PC-3 (cell line): ENCODE measurements around the gene PITPNM3. TPM values are rescaled to one million over a fixed set of nuclear protein-coding genes. Genes with fewer than 3 reads are reported as not detected.

ENCODE experiments used
- ATAC-seq: fragments of 200-7000 bp; cut with Tn5 transposase; 2 replicates; pipeline ENCODE4 v1.9.1; 2020; ENCODE audit warnings: mild to moderate bottlenecking, moderate library complexity
- BruUV-seq: library from RNA; stranded (reverse); fragments of 400-500 nt; replicated peaks from 2 replicates; lab custom pipeline; 2021; lab: Mats Ljungman, UMichigan
- CTCF ChIA-PET: fragments of 300-600 bp; sonication (Branson Sonifier 250); formaldehyde crosslinking; loops from one replicate; lab custom pipeline; 2022; ENCODE audit warnings: antibody characterized with exemption; lab: Charles Lee
- POLR2A ChIA-PET: fragments of 300-600 bp; sonication (Branson Sonifier 250); formaldehyde crosslinking; loops from one replicate; lab custom pipeline; 2022; ENCODE audit warnings: antibody characterized with exemption; ENCODE audit not compliant: unreplicated experiment; lab: Charles Lee
- DNase-seq: peaks from one replicate; pipeline ENCODE4 v3.0.0-alpha.2; 2015
- H2AFZ ChIP-seq: fragments of 300-600 bp; sonication (generic); 2 replicates; pipeline ENCODE4 v1.6.0; 2016; ENCODE audit warnings: antibody characterized with exemption, low read length
- H3F3A ChIP-seq: fragments of 300-600 bp; sonication (generic); one replicate; pipeline ENCODE4 v1.6.0; 2017; ENCODE audit warnings: antibody characterized with exemption, low read length, control low read depth, mild to moderate bottlenecking; ENCODE audit not compliant: unreplicated experiment
- H3K27ac ChIP-seq: fragments of 300-600 bp; sonication (generic); 2 replicates; pipeline ENCODE4 v1.5.1; 2016; ENCODE audit warnings: mild to moderate bottlenecking, low read length
- H3K27me3 ChIP-seq: fragments of 300-600 bp; sonication (generic); 2 replicates; pipeline ENCODE4 v1.6.1; 2016; ENCODE audit warnings: low read length, mixed read lengths
- H3K36me3 ChIP-seq: fragments of 300-600 bp; sonication (generic); 2 replicates; pipeline ENCODE4 v1.6.1; 2016; ENCODE audit warnings: low read depth, mixed run types, low read length, mixed read lengths
- H3K4me1 ChIP-seq: fragments of 300-600 bp; sonication (generic); 2 replicates; pipeline ENCODE4 v1.5.1; 2016; ENCODE audit warnings: low read length; ENCODE audit not compliant: insufficient read depth
- H3K4me2 ChIP-seq: fragments of 300-600 bp; sonication (generic); 2 replicates; pipeline ENCODE4 v1.6.0; 2016; ENCODE audit warnings: low read length
- H3K4me3 ChIP-seq: fragments of 300-600 bp; sonication (generic); 2 replicates; pipeline ENCODE4 v1.5.1; 2016; ENCODE audit warnings: mild to moderate bottlenecking, low read length, mixed read lengths
- H3K79me2 ChIP-seq: fragments of 300-600 bp; sonication (generic); 2 replicates; pipeline ENCODE4 v1.6.1; 2017; ENCODE audit warnings: low read length, mixed read lengths
- H3K9ac ChIP-seq: fragments of 300-600 bp; sonication (generic); 2 replicates; pipeline ENCODE4 v1.6.0; 2016; ENCODE audit warnings: mild to moderate bottlenecking, low read length
- H3K9me2 ChIP-seq: fragments of 300-600 bp; sonication (generic); replicated peaks from 2 replicates; pipeline ENCODE4 v1.6.1; 2016; ENCODE audit warnings: mixed run types, low read length, mixed read lengths
- H3K9me3 ChIP-seq: fragments of 300-600 bp; sonication (generic); 2 replicates; pipeline ENCODE4 v1.6.1; 2016; ENCODE audit warnings: low read length, mixed read lengths
- H4K20me1 ChIP-seq: fragments of 300-600 bp; sonication (generic); 2 replicates; pipeline ENCODE4 v1.6.1; 2016; ENCODE audit warnings: low read length, mixed read lengths
- CTCF ChIP-seq: fragments of 300-600 bp; sonication (generic); conservative IDR thresholded peaks from 2 replicates; pipeline ENCODE4 v1.5.1; 2017; ENCODE audit warnings: antibody characterized with exemption, low read depth, mild to moderate bottlenecking, low read length
- EZH2 ChIP-seq: fragments of 300-600 bp; sonication (generic); IDR thresholded peaks from one replicate; pipeline ENCODE4 v1.6.1; 2017; ENCODE audit warnings: antibody characterized with exemption, mild to moderate bottlenecking, low read length; ENCODE audit not compliant: unreplicated experiment
- EZH2phosphoT487 ChIP-seq: fragments of 300-600 bp; sonication (generic); IDR thresholded peaks from 2 replicates; pipeline ENCODE4 v1.6.1; 2018; ENCODE audit warnings: mild to moderate bottlenecking, antibody characterized with exemption, low read length, borderline replicate concordance
- intact Hi-C: fragments of 100-400 bp; cut with micrococcal nuclease; formaldehyde crosslinking; loops from 2 replicates; pipeline ENCODE4 v1.9.0; 2023
- total RNA-seq: library from RNA; depleted of rRNA; stranded (reverse); fragments of >200 nt; gene quantifications from 2 replicates; pipeline ENCODE4 v1.2.3, GENCODE V29; 2014

Gene PITPNM3
- total RNA-seq, 1 experiment from 2014 or later = 7.1 TPM

GRCh38 chr17:6501359-6501758 is 55.0 kb downstream of the PITPNM3 start:
- no peak for DNase-seq
- no peak overlapping the region for H3K9ac ChIP-seq
- no peaks in the 10 kb centered on the region for H3K36me3 ChIP-seq
- H3K9me3 ChIP-seq = no peaks in the 10 kb centered on the region
- no peak overlapping the region for H3K27ac ChIP-seq
- no peaks in the 10 kb centered on the region for H3K9me2 ChIP-seq
- no peak for TF ChIP-seq CTCF
- TF ChIP-seq EZH2 = no peak
- no peak for TF ChIP-seq EZH2phosphoT487
- intact Hi-C loops = no loop called here
- H3K4me3 ChIP-seq = no peak overlapping the region
- H3K4me1 ChIP-seq = peaks cover 12% of the 10 kb centered on the region
- no peak for ATAC-seq
- H3K79me2 ChIP-seq = no peaks in the 10 kb centered on the region
- no peaks in the 10 kb centered on the region for H4K20me1 ChIP-seq
- CTCF ChIA-PET = no interaction called here
- no TSS peak for BruUV-seq
- H2AFZ ChIP-seq = no peak overlapping the region
- POLR2A ChIA-PET = no interaction called here
- H3K27me3 ChIP-seq = no peaks in the 10 kb centered on the region
- no peak overlapping the region for H3K4me2 ChIP-seq
- H3F3A ChIP-seq = no peaks in the 10 kb centered on the region

GRCh38 chr17:6498901-6499540 is 57.3 kb downstream of the PITPNM3 start:
- no peaks in the 10 kb centered on the region for H3K27me3 ChIP-seq
- H3K9ac ChIP-seq = no peak overlapping the region
- BruUV-seq = no TSS peak
- DNase-seq (no peak), ATAC-seq (no peak)
- no peaks in the 10 kb centered on the region for H3K4me1 ChIP-seq
- H3K4me2 ChIP-seq = no peak overlapping the region
- intact Hi-C loops = no loop called here
- CTCF ChIA-PET = no interaction called here
- TF ChIP-seq EZH2 (no peak), EZH2phosphoT487 (no peak), CTCF (no peak)
- H4K20me1 ChIP-seq = no peaks in the 10 kb centered on the region
- POLR2A ChIA-PET = no interaction called here
- no peak overlapping the region for H3K4me3 ChIP-seq
- no peaks in the 10 kb centered on the region for H3K79me2 ChIP-seq
- no peaks in the 10 kb centered on the region for H3K9me3 ChIP-seq
- H3K9me2 ChIP-seq = no peaks in the 10 kb centered on the region
- H3F3A ChIP-seq = no peaks in the 10 kb centered on the region
- no peaks in the 10 kb centered on the region for H3K36me3 ChIP-seq
- H2AFZ ChIP-seq = no peak overlapping the region
- no peak overlapping the region for H3K27ac ChIP-seq

GRCh38 chr17:6498356-6498755 is 58.0 kb downstream of the PITPNM3 start:
- no peak overlapping the region for H3K27ac ChIP-seq
- no peaks in the 10 kb centered on the region for H4K20me1 ChIP-seq
- H3K4me2 ChIP-seq = no peak overlapping the region
- H3K4me3 ChIP-seq = no peak overlapping the region
- H3K9ac ChIP-seq = no peak overlapping the region
- H3K9me2 ChIP-seq = no peaks in the 10 kb centered on the region
- no peak overlapping the region for H2AFZ ChIP-seq
- CTCF ChIA-PET = no interaction called here
- H3K36me3 ChIP-seq = no peaks in the 10 kb centered on the region
- no peaks in the 10 kb centered on the region for H3F3A ChIP-seq
- no peaks in the 10 kb centered on the region for H3K27me3 ChIP-seq
- ATAC-seq (no peak), DNase-seq (no peak)
- H3K79me2 ChIP-seq = no peaks in the 10 kb centered on the region
- H3K4me1 ChIP-seq = no peaks in the 10 kb centered on the region
- BruUV-seq = no TSS peak
- TF ChIP-seq CTCF (no peak), EZH2phosphoT487 (no peak), EZH2 (no peak)
- intact Hi-C loops = no loop called here
- POLR2A ChIA-PET = no interaction called here
- no peaks in the 10 kb centered on the region for H3K9me3 ChIP-seq
